HG03571 (cell line): ENCODE results near the gene PHETA1.

Experiments used
- ATAC-seq: cut with Tn5 transposase; IDR thresholded peaks from one replicate; pipeline ENCODE4 v1.9.1; 2021; ENCODE audit not compliant: unreplicated experiment

Gene PHETA1

GRCh38 chr12:111368788-111369495 lies at the start of gene PHETA1:
PHETA1 (minus strand) TSS chr12:111369095; CDS start chr12:111363427, 5,668 bp downstream.
- peak; percentile 91 for ATAC-seq

DNA sequence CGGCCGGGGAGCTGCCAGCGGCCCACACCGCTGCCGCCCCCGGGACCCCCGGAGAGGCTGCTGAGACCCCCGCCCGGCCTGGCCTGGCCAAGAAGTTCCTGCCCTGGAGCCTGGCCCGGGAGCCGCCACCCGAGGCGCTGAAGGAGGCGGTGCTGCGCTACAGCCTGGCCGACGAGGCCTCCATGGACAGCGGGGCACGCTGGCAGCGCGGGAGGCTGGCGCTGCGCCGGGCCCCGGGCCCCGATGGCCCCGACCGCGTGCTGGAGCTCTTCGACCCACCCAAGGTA lies 49.6 kb upstream of the PHETA1 start:
- no peak for ATAC-seq

GRCh38 chr12:111417784-111418593 lies 49.1 kb upstream of the PHETA1 start:
- no peak for ATAC-seq

GRCh38 chr12:111417290-111417689 lies 48.4 kb upstream of the PHETA1 start:
- ATAC-seq: no peak

DNA sequence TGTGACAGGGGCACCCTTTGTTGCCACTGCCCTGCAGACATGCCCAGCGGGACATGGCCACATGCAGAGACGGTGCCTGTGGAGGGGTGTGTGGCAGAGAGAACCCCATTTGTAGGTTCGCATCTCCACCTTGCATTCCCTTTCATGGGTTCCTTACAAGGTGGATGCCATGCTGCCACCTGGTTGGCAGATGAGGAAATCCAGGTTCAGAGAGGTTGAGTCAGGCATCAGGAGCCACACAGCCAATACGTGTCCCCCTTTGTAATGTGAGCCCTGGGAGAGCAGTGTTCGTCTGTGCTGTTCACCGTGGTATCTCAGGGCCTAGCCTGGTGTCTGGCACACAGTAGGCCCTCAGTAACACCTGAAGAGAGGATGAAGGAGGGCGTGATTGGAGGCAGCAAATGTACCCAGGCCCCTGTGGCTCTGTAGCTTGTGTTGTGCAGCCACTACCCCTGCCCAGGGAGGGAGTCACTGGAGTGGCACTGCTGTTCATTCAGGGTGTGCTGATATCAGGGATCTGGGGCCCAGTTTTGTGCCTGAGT lies 45.9 kb upstream of the PHETA1 start:
- no peak for ATAC-seq

DNA sequence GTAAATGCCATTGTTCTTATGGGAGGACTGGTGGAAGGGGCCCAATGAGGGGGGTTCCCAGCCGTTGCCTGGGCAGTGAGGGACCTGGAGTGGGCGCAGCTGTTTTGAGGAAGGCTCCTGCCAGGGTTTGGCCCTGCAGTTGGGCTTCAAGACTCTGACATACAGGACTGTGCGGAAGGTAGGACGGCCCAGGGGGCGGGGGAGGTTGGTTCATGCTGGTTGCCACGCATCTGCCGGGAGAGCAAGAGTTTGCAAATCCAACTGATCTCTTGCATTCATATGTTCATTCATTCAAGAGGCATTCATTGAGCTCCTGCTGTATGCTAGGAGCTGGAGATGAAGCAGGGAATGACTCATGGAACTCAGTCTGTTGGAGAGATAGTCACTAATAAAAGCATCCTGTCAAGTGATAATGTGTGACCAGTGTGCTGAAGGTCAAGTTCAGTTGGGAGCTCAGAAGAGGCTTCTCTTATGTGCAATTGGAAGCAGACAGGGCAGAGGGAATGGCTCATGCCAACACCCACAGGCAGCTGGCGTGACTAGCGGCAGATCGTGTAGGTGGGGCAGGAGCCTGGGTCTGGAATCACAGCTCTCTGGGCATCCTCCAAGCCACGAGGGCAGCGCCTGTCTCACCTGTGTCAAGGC lies 44.7 kb upstream of the PHETA1 start:
- ATAC-seq: no peak

DNA sequence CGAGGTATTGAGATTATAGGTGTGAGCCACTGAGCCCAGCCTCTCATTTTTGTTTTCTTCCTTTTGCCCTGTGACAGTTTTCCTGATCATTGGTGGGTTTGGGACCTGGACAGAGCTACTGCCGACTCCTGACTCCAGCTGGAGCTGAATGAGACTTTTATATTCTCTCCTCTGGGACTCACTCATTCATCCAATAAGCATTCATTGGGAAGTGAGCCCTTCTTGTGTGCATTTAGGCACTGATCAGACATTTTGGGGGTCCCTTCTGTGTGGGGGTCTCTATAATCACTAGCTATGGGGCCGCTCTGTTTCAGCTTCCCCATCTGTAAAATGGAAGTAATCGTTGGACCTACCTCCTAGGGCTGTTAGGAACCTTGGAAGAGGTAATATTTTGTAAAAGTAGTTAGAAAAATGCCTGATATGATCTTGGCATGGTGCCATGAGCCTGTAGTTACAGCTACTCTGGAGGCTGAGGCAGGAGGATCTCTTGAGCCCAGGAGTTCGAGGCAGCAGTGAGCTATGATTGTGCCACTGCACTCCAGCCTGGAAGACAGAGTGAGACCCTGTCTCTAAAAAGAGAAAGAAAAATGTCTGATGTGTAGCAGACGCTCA lies 44.0 kb upstream of the PHETA1 start:
- ATAC-seq: no peak

- no peak for ATAC-seq
Measured at GRCh38 chr12:111412007-111412829, 43.3 kb upstream of the PHETA1 start.

DNA sequence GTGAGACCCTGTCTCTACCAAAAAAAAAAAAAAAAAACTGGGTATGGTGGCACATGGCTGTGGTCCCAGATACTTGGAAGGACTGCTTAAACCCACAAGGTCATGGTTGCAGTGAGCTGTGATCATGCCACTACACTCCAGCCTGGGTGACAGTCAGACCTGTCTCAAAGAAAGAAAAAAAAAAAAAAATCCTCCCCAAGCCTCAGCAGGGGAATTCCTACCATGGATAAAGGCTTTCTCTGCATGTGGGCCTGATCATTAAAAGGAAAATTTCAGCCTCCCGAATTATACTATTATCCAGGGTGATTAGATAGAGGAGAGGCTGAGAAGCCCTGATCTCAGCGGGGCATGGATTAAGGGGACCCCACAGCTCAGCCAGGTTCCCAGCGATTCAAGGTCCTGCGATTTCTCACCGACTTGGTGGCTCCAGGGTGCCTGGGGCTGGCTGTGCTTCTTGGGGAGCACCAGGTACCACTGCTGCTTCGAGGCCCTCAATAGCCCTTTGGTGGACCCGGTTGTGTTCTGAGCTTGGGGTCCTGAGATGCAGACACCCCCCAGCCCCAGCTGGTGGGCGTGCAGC lies 42.4 kb upstream of the PHETA1 start:
- no peak for ATAC-seq

DNA sequence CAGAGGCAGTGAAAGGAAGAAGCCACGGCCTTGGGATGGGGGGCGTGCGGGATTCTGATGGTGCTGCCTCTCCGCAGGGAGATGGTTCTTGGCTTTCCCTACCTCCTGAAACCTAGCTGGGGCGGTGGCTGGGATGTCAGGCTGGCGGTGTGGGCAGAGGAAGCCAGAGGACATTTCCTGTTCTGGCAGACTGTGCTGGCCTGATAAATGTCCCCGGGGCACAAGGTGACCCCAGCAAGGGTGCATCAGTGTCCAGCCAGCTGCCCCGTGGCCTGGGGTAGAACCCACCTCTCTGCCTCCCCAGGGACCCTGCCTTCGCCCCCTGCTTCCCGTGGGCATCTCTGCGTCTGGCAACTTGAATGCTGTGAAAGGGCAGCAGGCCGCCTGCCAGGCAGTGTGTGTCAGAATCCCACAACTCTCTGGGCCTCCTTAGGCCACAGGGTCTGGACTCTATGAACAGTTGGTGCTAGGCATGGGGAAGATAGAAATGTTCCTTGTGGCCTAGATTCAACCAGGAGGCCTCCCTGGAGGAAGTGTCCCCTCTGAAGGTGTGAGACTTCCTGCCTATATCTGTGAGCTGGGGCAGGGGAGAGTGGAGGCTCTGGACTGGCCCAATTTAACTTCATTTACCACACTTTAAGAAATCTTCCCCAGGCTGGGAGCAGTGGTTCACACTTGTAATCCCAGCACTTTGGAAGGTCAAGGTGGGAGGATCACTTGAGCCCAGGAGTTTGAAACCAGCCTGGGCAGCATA lies 41.7 kb upstream of the PHETA1 start:
- ATAC-seq: no peak

DNA sequence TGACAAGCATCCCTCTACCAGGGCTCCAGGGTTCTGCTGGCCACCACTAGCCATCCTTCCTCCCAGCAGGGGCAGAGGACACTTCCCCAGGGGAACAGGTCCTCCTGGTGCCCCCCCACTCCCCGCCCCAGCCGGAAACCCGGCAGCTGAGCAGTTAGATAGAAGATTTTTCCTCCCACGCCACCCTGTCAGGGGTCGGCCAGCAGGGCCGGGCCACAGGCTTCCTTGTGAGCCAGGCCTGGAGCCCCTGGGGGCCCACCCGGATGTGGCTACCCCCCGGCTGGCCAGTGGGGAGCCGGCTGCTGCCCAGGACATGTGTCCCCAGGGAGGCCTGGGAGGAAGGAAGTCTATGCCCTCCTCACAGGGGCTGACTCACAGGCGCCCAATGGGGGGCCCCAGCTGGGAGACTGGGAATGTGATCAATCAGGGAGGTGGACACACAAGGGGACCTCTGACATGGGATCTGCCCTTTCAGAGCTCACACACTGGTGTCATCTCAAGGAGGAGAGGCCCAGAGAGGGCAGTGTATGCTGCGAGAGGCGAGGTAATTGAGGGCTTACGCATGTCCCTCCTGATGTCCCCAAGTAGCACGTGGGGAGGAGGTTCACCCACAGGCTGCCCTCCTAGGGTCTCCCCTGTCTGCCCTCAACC lies 41.0 kb upstream of the PHETA1 start:
- no peak for ATAC-seq

- ATAC-seq: no peak
Measured at GRCh38 chr12:111409403-111409779, 40.5 kb upstream of the PHETA1 start.

DNA sequence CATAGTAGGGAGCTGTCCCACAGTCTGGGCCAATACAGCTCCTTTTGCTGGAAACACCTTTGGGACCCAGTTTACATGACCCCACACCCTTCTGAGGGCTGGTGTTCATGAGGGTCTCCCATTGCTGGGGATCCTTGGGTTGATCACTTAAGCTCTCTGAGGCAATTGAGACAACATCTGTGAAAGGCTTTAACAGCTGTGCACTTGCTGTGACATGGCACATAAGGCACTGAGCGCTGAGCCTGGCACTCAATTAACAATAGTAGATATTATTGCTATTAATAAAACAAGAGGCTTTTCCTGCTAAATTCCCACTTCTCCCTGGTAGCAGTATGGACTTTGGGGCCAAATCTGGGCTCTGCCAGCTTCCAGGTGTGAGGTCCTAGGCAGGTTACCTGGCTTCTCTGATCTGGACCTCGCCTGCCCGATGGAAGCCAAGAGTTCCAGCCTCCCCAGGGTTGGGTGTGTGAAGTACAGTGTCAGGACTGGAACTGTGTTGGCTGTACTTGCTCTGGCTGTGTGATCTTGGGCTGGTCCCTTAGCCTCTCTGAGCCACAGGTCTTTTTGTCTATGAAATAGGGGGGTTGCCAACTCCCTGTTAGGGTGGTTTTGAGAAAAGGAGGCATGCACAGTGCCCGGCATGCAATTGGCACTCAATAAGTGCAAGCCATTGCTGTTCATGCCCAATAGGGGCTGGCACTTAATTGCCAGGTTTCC lies 39.9 kb upstream of the PHETA1 start:
- no peak for ATAC-seq

- ATAC-seq: no peak
Measured at GRCh38 chr12:111408116-111408440, 39.2 kb upstream of the PHETA1 start.

GRCh38 chr12:111407377-111408115 lies 38.7 kb upstream of the PHETA1 start:
- ATAC-seq: no peak

DNA sequence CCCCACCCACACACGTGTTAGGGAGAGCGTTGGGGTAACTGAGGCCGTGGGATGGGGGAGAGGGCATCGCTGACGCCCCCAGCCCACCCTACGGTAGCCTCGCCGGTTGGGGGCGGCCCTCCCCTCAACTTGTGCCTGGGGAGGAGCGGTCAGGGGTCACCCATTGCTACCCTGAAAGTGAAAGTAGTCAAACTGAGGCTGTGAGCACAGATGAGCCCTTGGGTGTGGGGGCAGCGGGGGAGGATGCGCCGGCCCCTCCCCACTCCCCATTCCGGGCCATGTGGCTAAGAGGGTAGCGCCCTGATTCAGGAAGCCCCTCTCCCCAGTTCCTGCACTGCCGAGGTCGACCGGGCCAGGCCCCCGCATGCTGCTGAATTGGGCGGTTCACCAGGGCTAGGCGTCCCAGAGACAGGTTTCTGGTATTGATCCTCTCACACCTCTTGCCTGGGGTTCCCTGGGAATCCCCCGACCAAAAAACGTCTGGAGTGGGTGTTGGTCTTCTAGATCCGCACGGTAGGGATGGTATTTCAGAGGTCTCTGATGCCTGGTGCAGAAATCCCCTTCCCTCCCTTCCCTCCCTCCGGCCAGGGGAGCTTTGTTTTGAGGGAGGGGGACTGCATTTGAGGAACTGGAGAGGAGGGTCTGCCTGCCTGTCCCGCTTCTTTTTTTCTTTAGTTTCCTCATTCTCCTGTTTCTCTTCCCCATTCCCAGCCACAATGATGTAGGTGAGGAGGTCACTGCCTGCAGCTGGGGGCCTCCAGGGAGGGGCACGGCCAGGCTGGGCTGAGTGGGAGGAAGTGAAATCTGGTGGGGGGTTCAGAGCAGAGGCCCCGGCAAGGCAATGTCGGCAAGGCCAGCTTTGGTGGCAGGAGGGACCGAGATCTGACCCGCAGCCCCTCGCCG lies 37.8 kb upstream of the PHETA1 start:
- ATAC-seq: no peak
